GM21526 (cell line): ENCODE data around the gene PRKCQ.
"Not testable (repeated sequence)": the region's sequence is repeated elsewhere in the genome, so short reads cannot be mapped to it uniquely, and the experiment has no call there.

ENCODE experiments used
- ATAC-seq: cut with Tn5 transposase; IDR thresholded peaks from one replicate; pipeline ENCODE4 v1.9.1; 2021; ENCODE audit warnings: moderate library complexity; ENCODE audit not compliant: unreplicated experiment, low FRiP score

The PRKCQ gene

GRCh38 chr10:6395606-6396005, 184.5 kb downstream of the PRKCQ start:
- no peak for ATAC-seq

GRCh38 chr10:6394084-6394483, 186.0 kb downstream of the PRKCQ start:
- ATAC-seq, result no peak

GRCh38 chr10:6393168-6393567, 186.9 kb downstream of the PRKCQ start:
- no peak for ATAC-seq

GRCh38 chr10:6390213-6390845, 189.7 kb downstream of the PRKCQ start:
- ATAC-seq, result no peak

- no peak for ATAC-seq
These were observed 191.7 kb downstream of the PRKCQ start for GRCh38 chr10:6388261-6388893.

GRCh38 chr10:6386960-6387359, 193.1 kb downstream of the PRKCQ start:
- no peak for ATAC-seq

GRCh38 chr10:6386346-6386745, 193.7 kb downstream of the PRKCQ start:
- ATAC-seq, result no peak

GRCh38 chr10:6385665-6386064, 194.4 kb downstream of the PRKCQ start:
- ATAC-seq, result no peak

GRCh38 chr10:6384847-6385246, 195.2 kb downstream of the PRKCQ start:
- ATAC-seq, result no peak

GRCh38 chr10:6384031-6384430, 196.0 kb downstream of the PRKCQ start:
- ATAC-seq, result no peak

GRCh38 chr10:6383096-6383812, 196.8 kb downstream of the PRKCQ start:
- no peak for ATAC-seq

- peak; percentile 58 for ATAC-seq
These were observed 198.0 kb downstream of the PRKCQ start for GRCh38 chr10:6382081-6382480.

GRCh38 chr10:6380478-6380877, 199.6 kb downstream of the PRKCQ start:
- not testable (repeated sequence) for ATAC-seq

GRCh38 chr10:6379015-6379776, 200.9 kb downstream of the PRKCQ start:
- ATAC-seq, result no peak
